H9 (cell line): ENCODE measurements around the gene PAQR3. TPM values are rescaled to one million over a fixed set of nuclear protein-coding genes. Genes with fewer than 3 reads are reported as not detected.

Source experiments
- DNase-seq: peaks from one replicate; pipeline ENCODE4 v3.0.0-alpha.2; 2017
- H2AFZ ChIP-seq: one replicate; pipeline ENCODE4 v1.6.1; 2013; ENCODE audit warnings: mild to moderate bottlenecking, low read length, control low read depth, moderate library complexity
- H2AK5ac ChIP-seq: 2 replicates; pipeline ENCODE4 v1.6.1; 2013; ENCODE audit warnings: low read length, control low read depth, mixed read lengths; ENCODE audit not compliant: insufficient read length
- H2BK120ac ChIP-seq: one replicate; pipeline ENCODE4 v1.6.1; 2013; ENCODE audit warnings: low read depth, mild to moderate bottlenecking, low read length, control low read depth, inconsistent platforms; ENCODE audit not compliant: poor library complexity, severe bottlenecking
- H2BK12ac ChIP-seq: 2 replicates; pipeline ENCODE4 v1.6.1; 2013; ENCODE audit warnings: low read length, control low read depth, mixed read lengths, low read depth; ENCODE audit not compliant: insufficient read length
- H2BK15ac ChIP-seq: 2 replicates; pipeline ENCODE4 v1.6.1; 2013; ENCODE audit warnings: low read depth, low read length, control low read depth
- H2BK20ac ChIP-seq: one replicate; pipeline ENCODE4 v1.6.1; 2013; ENCODE audit warnings: low read depth, mild to moderate bottlenecking, low read length, control low read depth, inconsistent platforms; ENCODE audit not compliant: poor library complexity, severe bottlenecking
- H2BK5ac ChIP-seq: 2 replicates; pipeline ENCODE4 v1.6.1; 2013; ENCODE audit warnings: low read length, control low read depth, mixed read lengths; ENCODE audit not compliant: insufficient read length
- H3K14ac ChIP-seq: 2 replicates; pipeline ENCODE4 v1.6.1; 2013; ENCODE audit warnings: low read length, control low read depth; ENCODE audit not compliant: insufficient read depth
- H3K18ac ChIP-seq: 2 replicates; pipeline ENCODE4 v1.6.1; 2013; ENCODE audit warnings: low read depth, mild to moderate bottlenecking, mixed read lengths, low read length, control low read depth; ENCODE audit not compliant: insufficient read length
- H3K23ac ChIP-seq: 2 replicates; pipeline ENCODE4 v1.6.1; 2013; ENCODE audit warnings: low read length, control low read depth, mixed read lengths, low read depth; ENCODE audit not compliant: insufficient read length
- H3K23me2 ChIP-seq: 2 replicates; pipeline ENCODE4 v1.6.1; 2013; ENCODE audit warnings: low read depth, mild to moderate bottlenecking, mixed read lengths, low read length, control low read depth; ENCODE audit not compliant: insufficient read length, poor library complexity, severe bottlenecking
- H3K27ac ChIP-seq: 2 replicates; pipeline ENCODE4 v1.5.1; 2013; ENCODE audit warnings: low read length, control low read depth, mixed read lengths, low read depth; ENCODE audit not compliant: insufficient read length
- H3K27me3 ChIP-seq: 2 replicates; pipeline ENCODE4 v1.6.1; 2013; ENCODE audit warnings: low read length, control low read depth, inconsistent platforms; ENCODE audit not compliant: insufficient read depth
- H3K4ac ChIP-seq: 2 replicates; pipeline ENCODE4 v1.6.1; 2013; ENCODE audit warnings: low read depth, mild to moderate bottlenecking, control low read depth, inconsistent platforms, low read length, moderate library complexity
- H3K4me1 ChIP-seq: 2 replicates; pipeline ENCODE4 v1.6.1; 2013; ENCODE audit warnings: low read length, control low read depth, inconsistent platforms; ENCODE audit not compliant: insufficient read depth
- H3K4me2 ChIP-seq: 2 replicates; pipeline ENCODE4 v1.6.1; 2013; ENCODE audit warnings: low read length, control low read depth, mixed read lengths; ENCODE audit not compliant: insufficient read length, insufficient read depth
- H3K56ac ChIP-seq: 2 replicates; pipeline ENCODE4 v1.6.1; 2013; ENCODE audit warnings: low read depth, mild to moderate bottlenecking, mixed read lengths, low read length, control low read depth; ENCODE audit not compliant: insufficient read length
- H3K79me1 ChIP-seq: 2 replicates; pipeline ENCODE4 v1.6.1; 2013; ENCODE audit warnings: low read depth, mild to moderate bottlenecking, moderate library complexity, low read length, control low read depth, inconsistent platforms; ENCODE audit not compliant: insufficient read depth, poor library complexity, severe bottlenecking
- H3K79me2 ChIP-seq: 2 replicates; pipeline ENCODE4 v1.6.1; 2013; ENCODE audit warnings: low read length, control low read depth, inconsistent platforms; ENCODE audit not compliant: insufficient read depth
- H3K9ac ChIP-seq: 2 replicates; pipeline ENCODE4 v1.6.1; 2013; ENCODE audit warnings: low read length, control low read depth, mixed read lengths; ENCODE audit not compliant: insufficient read length; ENCODE audit errors: extremely low read depth
- H3K9me3 ChIP-seq: one replicate; pipeline ENCODE4 v1.6.1; 2013; ENCODE audit warnings: low read depth, low read length, inconsistent platforms; ENCODE audit not compliant: control insufficient read depth
- H3T11ph ChIP-seq: one replicate; pipeline ENCODE4 v1.6.1; 2013; ENCODE audit warnings: mild to moderate bottlenecking, low read length, control low read depth, inconsistent platforms
- H4K20me1 ChIP-seq: one replicate; pipeline ENCODE4 v1.6.1; 2013; ENCODE audit not compliant: control insufficient read depth, insufficient read length, insufficient read depth
- H4K5ac ChIP-seq: 2 replicates; pipeline ENCODE4 v1.6.1; 2013; ENCODE audit warnings: low read depth, mild to moderate bottlenecking, mixed read lengths, low read length, control low read depth; ENCODE audit not compliant: insufficient read length
- H4K8ac ChIP-seq: replicated peaks from 2 replicates; pipeline ENCODE4 v1.6.1; 2013; ENCODE audit warnings: low read length, control low read depth, mixed read lengths, low read depth; ENCODE audit not compliant: insufficient read length
- H4K91ac ChIP-seq: 2 replicates; pipeline ENCODE4 v1.6.1; 2013; ENCODE audit warnings: low read depth, mild to moderate bottlenecking, moderate library complexity, mixed read lengths, low read length, control low read depth; ENCODE audit not compliant: insufficient read length
- H3K27ac Mint-ChIP-seq, 3 experiments: 2 replicates in 2 of 3; 3 replicates in 1 of 3; pipeline ENCODE4 v1.8.0; 2020 to 2021; ENCODE audit warnings: mixed read lengths in 3 of 3, mild to moderate bottlenecking in 1 of 3, moderate library complexity in 1 of 3
- H3K27me3 Mint-ChIP-seq: 2 replicates; pipeline ENCODE4 v1.8.0; 2021; ENCODE audit warnings: low read depth, mild to moderate bottlenecking, moderate library complexity, mixed read lengths
- H3K36me3 Mint-ChIP-seq, 3 experiments: 2 replicates in 2 of 3; 3 replicates in 1 of 3; pipeline ENCODE4 v1.8.0; 2020 to 2021; ENCODE audit warnings: low read depth in 3 of 3, mixed read lengths in 3 of 3; ENCODE audit not compliant: insufficient read depth in 1 of 3
- H3K4me1 Mint-ChIP-seq, 2 experiments: 2 replicates each; pipeline ENCODE4 v1.8.0; 2020; ENCODE audit warnings: mixed read lengths in 2 of 2
- H3K4me3 Mint-ChIP-seq, 2 experiments: 2 replicates in 1 of 2; 3 replicates in 1 of 2; pipeline ENCODE4 v1.8.0; 2020 to 2021; ENCODE audit warnings: mild to moderate bottlenecking in 2 of 2, mixed read lengths in 2 of 2, moderate library complexity in 1 of 2
- H3K9me3 Mint-ChIP-seq, 2 experiments: 2 replicates in 1 of 2; 3 replicates in 1 of 2; pipeline ENCODE4 v1.8.0; 2020; ENCODE audit warnings: mild to moderate bottlenecking in 2 of 2, mixed read lengths in 2 of 2, moderate library complexity in 1 of 2
- WGBS: extraction: QIAGEN DNeasy Blood & Tissue Kit; methylation state at CpG from one replicate; pipeline ENCODE4 v1.1.7; 2013; ENCODE audit warnings: missing lambda C conversion rate, low lambda C conversion rate, mixed read lengths; ENCODE audit not compliant: insufficient read length; ENCODE audit errors: extremely low coverage; 5-methylcytosine and 5-hydroxymethylcytosine counted together
- total RNA-seq: library from RNA; stranded (reverse); gene quantifications from 2 replicates; pipeline ENCODE4 v1.2.1, GENCODE V29; 2021
- TF ChIP-seq, protein P1 (sequence below): fragments of 200-600 bp; sonication (generic); conservative IDR thresholded peaks from 3 replicates; pipeline ENCODE4 v1.8.0; 2021; ENCODE audit warnings: antibody characterized with exemption, mild to moderate bottlenecking

The PAQR3 gene
- total RNA-seq, 1 experiment from 2014 or later: 26.3 TPM

DNA sequence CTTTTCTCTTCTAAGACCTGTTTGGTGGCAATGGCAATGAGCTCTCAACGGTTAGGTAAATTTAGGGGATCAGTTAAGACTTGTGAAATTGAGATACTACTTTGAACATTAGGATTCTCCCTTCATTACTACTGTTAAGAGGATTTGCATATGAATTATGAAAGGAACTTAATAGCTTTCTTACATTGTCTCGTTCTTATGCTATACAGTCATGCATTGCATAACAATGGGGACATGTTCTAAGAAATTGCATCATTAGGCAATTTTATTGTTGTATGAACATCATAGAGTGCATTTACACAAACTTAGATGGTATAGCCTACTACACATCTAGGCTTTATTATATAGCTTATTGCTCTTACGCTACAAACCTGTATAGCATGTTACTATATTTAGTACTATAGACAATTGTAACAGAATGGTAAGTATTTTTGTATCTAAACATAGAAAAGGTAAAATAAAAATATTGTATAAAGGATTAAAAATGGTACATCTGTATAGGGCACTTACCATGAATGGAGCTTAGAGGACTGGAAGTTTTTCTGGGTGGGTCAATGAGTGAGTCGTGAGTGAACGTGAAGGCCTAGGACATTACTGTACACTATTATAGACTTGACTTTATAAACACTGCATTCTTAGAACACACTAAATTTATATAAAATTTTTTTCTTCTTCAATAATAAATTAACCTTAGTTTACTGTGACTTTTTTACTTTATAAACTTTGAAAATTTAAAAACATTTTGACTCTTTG is 62.5 kb downstream of the PAQR3 start:
- no peaks in the 10 kb centered on the region for H3K27me3 Mint-ChIP-seq
- no CpG with 5 or more reads among the region's 5 CpGs for WGBS
- no peak overlapping the region for H2BK120ac ChIP-seq
- H3K4me3 Mint-ChIP-seq: no peak overlapping the region
- TF ChIP-seq, protein P1, sequence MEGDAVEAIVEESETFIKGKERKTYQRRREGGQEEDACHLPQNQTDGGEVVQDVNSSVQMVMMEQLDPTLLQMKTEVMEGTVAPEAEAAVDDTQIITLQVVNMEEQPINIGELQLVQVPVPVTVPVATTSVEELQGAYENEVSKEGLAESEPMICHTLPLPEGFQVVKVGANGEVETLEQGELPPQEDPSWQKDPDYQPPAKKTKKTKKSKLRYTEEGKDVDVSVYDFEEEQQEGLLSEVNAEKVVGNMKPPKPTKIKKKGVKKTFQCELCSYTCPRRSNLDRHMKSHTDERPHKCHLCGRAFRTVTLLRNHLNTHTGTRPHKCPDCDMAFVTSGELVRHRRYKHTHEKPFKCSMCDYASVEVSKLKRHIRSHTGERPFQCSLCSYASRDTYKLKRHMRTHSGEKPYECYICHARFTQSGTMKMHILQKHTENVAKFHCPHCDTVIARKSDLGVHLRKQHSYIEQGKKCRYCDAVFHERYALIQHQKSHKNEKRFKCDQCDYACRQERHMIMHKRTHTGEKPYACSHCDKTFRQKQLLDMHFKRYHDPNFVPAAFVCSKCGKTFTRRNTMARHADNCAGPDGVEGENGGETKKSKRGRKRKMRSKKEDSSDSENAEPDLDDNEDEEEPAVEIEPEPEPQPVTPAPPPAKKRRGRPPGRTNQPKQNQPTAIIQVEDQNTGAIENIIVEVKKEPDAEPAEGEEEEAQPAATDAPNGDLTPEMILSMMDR: no peak
- H2BK12ac ChIP-seq: no peak overlapping the region
- peaks cover 17 to 18% of the 10 kb centered on the region in 2 experiments for H3K4me1 Mint-ChIP-seq
- no peak overlapping the region for H3T11ph ChIP-seq
- no peaks in the 10 kb centered on the region for H3K27me3 ChIP-seq
- no peaks in the 10 kb centered on the region; the same call in 1 of the 2 replicates for H3K4me1 ChIP-seq
- no peaks in the 10 kb centered on the region for H4K20me1 ChIP-seq
- no peak overlapping the region for H3K4ac ChIP-seq
- no peak overlapping the region for H2BK5ac ChIP-seq
- H3K9ac ChIP-seq: no peak overlapping the region
- no peaks in the 10 kb centered on the region for H3K9me3 Mint-ChIP-seq
- no peak overlapping the region for H2AK5ac ChIP-seq
- H3K23me2 ChIP-seq: no peaks in the 10 kb centered on the region
- H3K36me3 Mint-ChIP-seq: peaks cover 14 to 26% (median 22%) of the 10 kb centered on the region in 3 experiments
- no peak overlapping the region for H3K14ac ChIP-seq
- no peak overlapping the region for H3K27ac ChIP-seq
- no peak overlapping the region for H4K5ac ChIP-seq
- no peaks in the 10 kb centered on the region for H3K79me2 ChIP-seq
- no peak overlapping the region for H4K8ac ChIP-seq
- no peak overlapping the region for H3K4me2 ChIP-seq
- H3K23ac ChIP-seq: no peak overlapping the region
- H2BK20ac ChIP-seq: no peak overlapping the region
- no peak overlapping the region for H2BK15ac ChIP-seq
- no peak overlapping the region for H3K56ac ChIP-seq
- H2AFZ ChIP-seq: no peak overlapping the region
- no peak for DNase-seq
- H3K9me3 ChIP-seq: no peaks in the 10 kb centered on the region
- no peak overlapping the region for H3K18ac ChIP-seq
- peak overlapping the region in 2 of 3 experiments; percentile 2 to 55; a peak in 2 of 7 replicates for H3K27ac Mint-ChIP-seq
- no peaks in the 10 kb centered on the region for H3K79me1 ChIP-seq
- H4K91ac ChIP-seq: no peak overlapping the region
